Suprapubic skin (tissue), 4 donors: Measurements from ENCODE around the gene GFER.

Source experiments
- CTCF ChIP-seq, 2 donors: fragments of 200-600 bp in 1 of 2; fragments of 450-650 bp in 1 of 2; sonication (generic) in 1 of 2; IDR thresholded peaks; one replicate each; pipeline ENCODE4 v1.5.1; 2016 to 2019; ENCODE audit warnings: antibody characterized with exemption in 2 of 2, mild to moderate bottlenecking in 1 of 2, moderate library complexity in 1 of 2
- POLR2A ChIP-seq, 2 donors: fragments of 450-650 bp; IDR thresholded peaks; one replicate each; pipeline ENCODE4 v1.6.1; 2017; ENCODE audit warnings: antibody characterized with exemption in 2 of 2, mild to moderate bottlenecking in 2 of 2, moderate library complexity in 2 of 2
- POLR2AphosphoS5 ChIP-seq, 3 donors: sonication (generic); formaldehyde crosslinking; IDR thresholded peaks; one replicate each; pipeline ENCODE4 v1.6.1; 2017; ENCODE audit warnings: antibody characterized with exemption in 3 of 3

GRCh38 chr16:1961651-1962067 lies 22.3 kb upstream of the GFER start:
- TF ChIP-seq CTCF (IDR thresholded peaks at IDR 0.05) (no peak), POLR2A (IDR thresholded peaks at IDR 0.05) (no peak), POLR2AphosphoS5 (IDR thresholded peaks at IDR 0.05) (no peak)
